H1 (cell line): ENCODE data around the gene PEX26. TPM values are rescaled to one million over a fixed set of nuclear protein-coding genes. Genes with fewer than 3 reads are reported as not detected.
"Not testable (repeated sequence)": the region's sequence is repeated elsewhere in the genome, so short reads cannot be mapped to it uniquely, and the experiment has no call there.

Experiments used
- CTCF ChIA-PET: fragments of 300-600 bp; sonication (Branson Sonifier 250); formaldehyde crosslinking; loops from one replicate; lab custom pipeline; 2021; ENCODE audit not compliant: partially characterized antibody; lab: Charles Lee
- POLR2A ChIA-PET: fragments of 300-600 bp; sonication (Branson Sonifier 250); formaldehyde crosslinking; loops from one replicate; lab custom pipeline; 2021; ENCODE audit warnings: inconsistent platforms; ENCODE audit not compliant: partially characterized antibody; lab: Charles Lee
- DNase-seq, 2 experiments: peaks; one replicate each; pipeline versions ENCODE4 v3.0.0 to v3.0.0-alpha.2; 2010 to 2022; ENCODE audit warnings: low spot score in 2 of 2, low read depth in 1 of 2, mixed read lengths in 1 of 2
- FAIRE-seq: peaks from 2 replicates; lab custom pipeline; 2011; peaks lifted over from hg19 to GRCh38; lab: Jason Lieb, UNC
- H2AFZ ChIP-seq: 2 replicates; pipeline ENCODE4 v1.8.1; 2012; ENCODE audit warnings: low read length, inconsistent platforms
- H2AK5ac ChIP-seq: 2 replicates; pipeline ENCODE4 v1.6.1; 2013; ENCODE audit warnings: low read depth, low read length
- H2BK120ac ChIP-seq: replicated peaks from 2 replicates; pipeline ENCODE3; 2013; ENCODE audit warnings: low read depth, low read length, inconsistent platforms
- H2BK12ac ChIP-seq: 2 replicates; pipeline ENCODE4 v1.6.1; 2013; ENCODE audit warnings: low read depth, low read length
- H2BK15ac ChIP-seq: 2 replicates; pipeline ENCODE4 v1.6.1; 2013; ENCODE audit warnings: low read length
- H2BK20ac ChIP-seq: 2 replicates; pipeline ENCODE4 v1.6.1; 2013; ENCODE audit warnings: low read length
- H2BK5ac ChIP-seq: 2 replicates; pipeline ENCODE4 v1.6.1; 2013; ENCODE audit warnings: low read depth, low read length
- H3K14ac ChIP-seq: 2 replicates; pipeline ENCODE4 v1.6.1; 2013; ENCODE audit warnings: inconsistent platforms; ENCODE audit not compliant: insufficient read length
- H3K18ac ChIP-seq: 2 replicates; pipeline ENCODE4 v1.6.1; 2013; ENCODE audit warnings: low read length; ENCODE audit errors: extremely low read depth
- H3K23ac ChIP-seq: 2 replicates; pipeline ENCODE4 v1.6.1; 2013; ENCODE audit warnings: inconsistent platforms; ENCODE audit not compliant: insufficient read length
- H3K23me2 ChIP-seq: 2 replicates; pipeline ENCODE4 v1.6.1; 2013; ENCODE audit warnings: low read depth, low read length
- H3K27ac ChIP-seq: 2 replicates; pipeline ENCODE4 v1.6.1; 2011; ENCODE audit warnings: low read depth, low read length, inconsistent platforms
- H3K27me3 ChIP-seq, 4 experiments: replicated peaks in 1 of 4; 1 replicate in 1 of 4; 2 replicates in 3 of 4; pipeline versions ENCODE4 v1.6.1 to v1.8.1; 2011 to 2013; ENCODE audit warnings: low read length in 3 of 4, mild to moderate bottlenecking in 3 of 4, inconsistent platforms in 2 of 4, mixed read lengths in 2 of 4, moderate library complexity in 1 of 4; ENCODE audit not compliant: control insufficient read depth in 3 of 4, insufficient read depth in 3 of 4; ENCODE audit errors: extremely low read depth in 1 of 4
- H3K36me3 ChIP-seq, 4 experiments: 2 replicates each; pipeline versions ENCODE4 v1.6.1 to v1.8.1; 2011 to 2013; ENCODE audit warnings: mild to moderate bottlenecking in 4 of 4, low read length in 3 of 4, moderate library complexity in 2 of 4, control low read depth in 1 of 4, inconsistent platforms in 1 of 4; ENCODE audit not compliant: insufficient read depth in 4 of 4, control insufficient read depth in 2 of 4
- H3K4ac ChIP-seq: replicated peaks from 2 replicates; pipeline ENCODE3; 2013; ENCODE audit warnings: low read length, low read depth, mixed read lengths, inconsistent platforms; ENCODE audit not compliant: insufficient read length
- H3K4me1 ChIP-seq, 4 experiments: replicated peaks in 1 of 4; 1 replicate in 1 of 4; 2 replicates in 3 of 4; pipeline versions ENCODE4 v1.6.1 to v1.8.1; 2011 to 2013; ENCODE audit warnings: low read length in 3 of 4, inconsistent platforms in 2 of 4, mixed read lengths in 1 of 4; ENCODE audit not compliant: insufficient read depth in 4 of 4, control insufficient read depth in 3 of 4
- H3K4me2 ChIP-seq, 2 experiments: 2 replicates each; pipeline versions ENCODE4 v1.6.1 to v1.8.1; 2011 to 2013; ENCODE audit warnings: low read depth in 2 of 2, low read length in 2 of 2, control low read depth in 1 of 2, inconsistent platforms in 1 of 2, mild to moderate bottlenecking in 1 of 2; ENCODE audit not compliant: insufficient read depth in 1 of 2
- H3K4me3 ChIP-seq, 4 experiments: fragments of 200-600, 300-600 bp in 1 of 4; sonication (generic), shearing (Covaris generic), sonication (Bioruptor Twin) in 1 of 4; 2 replicates each; pipeline versions ENCODE4 v1.5.1 to v1.8.1; 2011 to 2016; ENCODE audit warnings: low read length in 4 of 4, low read depth in 3 of 4, control low read depth in 2 of 4, inconsistent platforms in 2 of 4, mild to moderate bottlenecking in 2 of 4, mixed read lengths in 1 of 4, moderate library complexity in 1 of 4; ENCODE audit not compliant: insufficient read depth in 2 of 4; ENCODE audit errors: extremely low read depth in 1 of 4
- H3K56ac ChIP-seq: replicated peaks from 2 replicates; pipeline ENCODE3; 2013; ENCODE audit warnings: low read depth, mild to moderate bottlenecking, mixed read lengths, low read length, inconsistent platforms; ENCODE audit not compliant: insufficient read length
- H3K79me1 ChIP-seq: 2 replicates; pipeline ENCODE4 v1.6.1; 2013; ENCODE audit warnings: low read depth, low read length, control low read depth
- H3K79me2 ChIP-seq, 2 experiments: 2 replicates each; pipeline versions ENCODE4 v1.6.1 to v1.8.1; 2012 to 2013; ENCODE audit warnings: low read length in 2 of 2, mild to moderate bottlenecking in 2 of 2, inconsistent platforms in 1 of 2; ENCODE audit not compliant: insufficient read depth in 2 of 2, control insufficient read depth in 1 of 2
- H3K9ac ChIP-seq, 4 experiments: replicated peaks in 1 of 4; 1 replicate in 1 of 4; 2 replicates in 3 of 4; pipeline versions ENCODE4 v1.6.1 to v1.8.1; 2011 to 2013; ENCODE audit warnings: low read depth in 3 of 4, low read length in 3 of 4, control low read depth in 2 of 4, mild to moderate bottlenecking in 2 of 4, moderate library complexity in 2 of 4, inconsistent platforms in 1 of 4; ENCODE audit errors: extremely low read depth in 1 of 4
- H3K9me3 ChIP-seq, 2 experiments: 2 replicates each; pipeline versions ENCODE4 v1.6.1 to v1.8.1; 2012 to 2013; ENCODE audit warnings: mild to moderate bottlenecking in 2 of 2, moderate library complexity in 2 of 2, control low read depth in 1 of 2, inconsistent platforms in 1 of 2, low read depth in 1 of 2, low read length in 1 of 2, mixed read lengths in 1 of 2; ENCODE audit not compliant: insufficient read depth in 2 of 2
- H4K20me1 ChIP-seq, 2 experiments: replicated peaks in 1 of 2; 2 replicates each; pipeline versions ENCODE3 to v1.8.1; 2011 to 2013; ENCODE audit warnings: inconsistent platforms in 2 of 2, low read length in 2 of 2, mild to moderate bottlenecking in 1 of 2; ENCODE audit not compliant: insufficient read depth in 2 of 2, control insufficient read depth in 1 of 2
- H4K5ac ChIP-seq: 2 replicates; pipeline ENCODE4 v1.6.1; 2013; ENCODE audit warnings: low read length, low read depth, mixed read lengths, inconsistent platforms; ENCODE audit not compliant: insufficient read length
- H4K8ac ChIP-seq: 2 replicates; pipeline ENCODE4 v1.8.0; 2013; ENCODE audit warnings: mild to moderate bottlenecking, moderate library complexity, low read length, inconsistent platforms; ENCODE audit not compliant: insufficient read depth; ENCODE audit errors: extremely low read depth
- H4K91ac ChIP-seq: replicated peaks from 2 replicates; pipeline ENCODE3; 2013; ENCODE audit warnings: low read length, mixed read lengths, inconsistent platforms; ENCODE audit not compliant: insufficient read length
- WGBS, 2 experiments: shearing (Covaris generic) in 1 of 2; methylation state at CpG; one replicate each; pipeline versions ENCODE4 v1.1.6 to v1.1.7; 2013 to 2015; ENCODE audit warnings: low lambda C conversion rate in 2 of 2, mixed read lengths in 2 of 2, inconsistent platforms in 1 of 2, low coverage in 1 of 2, missing lambda C conversion rate in 1 of 2; ENCODE audit not compliant: insufficient replicate concordance in 2 of 2, insufficient coverage in 1 of 2, insufficient read length in 1 of 2; ENCODE audit errors: extremely low coverage in 1 of 2, missing lambda C conversion rate in 1 of 2; 5-methylcytosine and 5-hydroxymethylcytosine counted together
- polyA plus RNA-seq, 7 experiments: library from polyadenylated mRNA; depleted of rRNA in 3 of 7; stranded (reverse) in 5 of 7; unstranded in 2 of 7; fragments of >200 nt in 5 of 7; fragments of 200-250 nt in 2 of 7; gene quantifications; 1 replicate in 5 of 7; 2 replicates in 1 of 7; 4 replicates in 1 of 7; pipeline versions ENCODE4 v1.2.1 to v1.2.3, GENCODE V29; 2011 to 2013; ENCODE audit warnings: missing spikeins in 2 of 7, mixed read lengths in 2 of 7
- total RNA-seq: library from RNA; stranded (reverse); fragmentation: NEBNext Ultra II Directional; extraction: Animal tissue kit (Norgen Biotek cat#: 25700); gene quantifications from 2 replicates; pipeline ENCODE4 v1.2.1, GENCODE V29; 2021

The PEX26 gene
- total and polyA plus RNA-seq, 2 of the 8 experiments (the other 6 are each of a cell fraction or from before 2014, with no cell fraction given): 33.1 to 49.0 TPM

DNA sequence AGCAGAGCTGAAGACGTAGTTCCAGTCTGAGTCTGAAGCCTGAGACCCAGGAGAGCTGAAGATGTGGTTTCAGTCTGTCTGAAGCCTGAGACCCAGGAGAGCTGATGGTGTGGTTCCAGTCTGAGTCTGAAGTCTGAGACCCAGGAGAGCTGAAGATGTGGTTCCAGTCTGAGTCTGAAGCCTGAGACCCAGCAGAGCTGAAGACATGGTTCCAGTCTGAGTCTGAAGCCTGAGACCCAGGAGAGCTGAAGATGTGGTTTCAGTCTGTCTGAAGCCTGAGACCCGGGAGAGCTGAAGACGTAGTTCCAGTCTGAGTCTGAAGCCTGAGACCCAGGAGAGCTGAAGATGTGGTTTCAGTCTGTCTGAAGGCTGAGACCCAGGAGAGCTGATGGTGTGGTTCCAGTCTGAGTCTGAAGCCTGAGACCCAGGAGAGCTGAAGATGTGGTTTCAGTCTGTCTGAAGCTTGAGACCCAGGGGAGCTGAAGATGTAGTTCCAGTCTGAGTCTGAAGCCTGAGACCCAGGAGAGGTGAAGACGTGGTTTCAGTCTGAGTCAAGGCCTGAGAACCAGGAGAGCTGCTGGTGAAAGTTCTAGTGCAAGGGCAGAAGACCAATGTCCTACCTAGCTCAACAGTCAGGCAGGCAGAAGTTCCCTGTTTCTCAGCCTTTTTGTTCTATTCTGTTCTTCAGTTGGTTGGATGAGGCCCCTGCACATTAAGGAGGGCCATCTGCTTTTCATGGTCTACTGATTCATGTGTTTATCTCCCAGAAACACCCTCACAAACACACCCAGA, 29.0 kb downstream of the PEX26 start:
- H3K56ac ChIP-seq, H3K14ac ChIP-seq, H4K91ac ChIP-seq, H3K79me2 ChIP-seq, DNase-seq, H4K5ac ChIP-seq, H2BK120ac ChIP-seq, H3K23me2 ChIP-seq, H2AK5ac ChIP-seq, H3K18ac ChIP-seq, H2BK12ac ChIP-seq, H2BK20ac ChIP-seq, H3K9ac ChIP-seq, H3K36me3 ChIP-seq, H2BK5ac ChIP-seq, H3K4ac ChIP-seq, H2AFZ ChIP-seq, H3K4me2 ChIP-seq, H3K4me1 ChIP-seq, H4K8ac ChIP-seq, H3K23ac ChIP-seq, H3K79me1 ChIP-seq, H2BK15ac ChIP-seq, H3K27ac ChIP-seq, H3K4me3 ChIP-seq, H4K20me1 ChIP-seq, FAIRE-seq: not testable (repeated sequence)
- WGBS, 2 experiments: 86% methylated on average over 2 of the region's 4 CpGs; no CpG with 5 or more reads in 1 of the 2 experiments
- H3K9me3 ChIP-seq: peaks cover 7 to 15% of the 10 kb centered on the region in 2 experiments
- POLR2A ChIA-PET: interaction anchor here (1.7 kb wide), 1 partner anchor 12 kb away, joined by 5 read pairs; no protein-coding TSS in a partner anchor
- CTCF ChIA-PET: interaction anchor here (1.3 to 1.7 kb wide), 2 partner anchors 19 to 31 kb away, joined by 3 to 4 read pairs; no protein-coding TSS in a partner anchor
- H3K27me3 ChIP-seq: peaks cover 11 to 27% (median 26%) of the 10 kb centered on the region in 4 experiments
